SH-SY5Y (cell line): ENCODE data around the gene AGXT2.

Source experiments
- GATA2 ChIP-seq: IDR thresholded peaks from 2 replicates; pipeline ENCODE4 v1.6.1; 2011; ENCODE audit warnings: mild to moderate bottlenecking, low read depth, low read length
- GATA3 ChIP-seq: IDR thresholded peaks from 2 replicates; pipeline ENCODE4 v1.6.1; 2011; ENCODE audit warnings: low read depth, mild to moderate bottlenecking, low read length, moderate library complexity

The AGXT2 gene

DNA sequence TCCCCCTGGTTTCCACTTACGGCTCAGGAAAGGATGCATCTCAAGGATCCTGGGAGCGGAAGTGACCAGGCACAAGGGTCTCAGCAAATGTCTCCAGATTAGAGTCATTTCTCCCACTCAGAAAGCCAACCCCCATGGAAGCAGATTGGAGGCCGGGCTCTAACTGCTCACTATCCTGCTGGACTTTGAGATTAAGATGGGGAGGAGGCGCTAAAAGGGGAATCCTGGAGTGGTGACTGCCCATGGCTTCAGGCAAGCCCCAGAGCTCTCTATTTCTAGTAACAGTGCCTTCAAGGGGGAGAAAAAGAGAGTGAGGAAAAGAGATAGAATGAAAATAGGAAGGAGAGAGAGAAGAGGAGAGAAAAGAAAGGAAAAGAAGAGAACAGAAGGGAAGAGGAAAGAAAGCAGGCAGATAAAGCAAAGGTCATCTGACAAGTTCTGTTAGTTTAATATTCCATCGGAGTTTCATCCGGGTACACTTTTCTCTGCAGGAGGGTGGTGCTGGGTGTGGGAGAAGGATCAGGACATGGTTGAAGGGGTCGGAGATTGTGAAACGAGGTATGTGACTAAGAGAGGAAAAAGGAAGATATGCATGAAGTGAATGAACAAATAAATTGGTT, at the start of gene AGXT2:
AGXT2 (minus strand) TSS at position 165 of the 620 bp plus-strand sequence; CDS start at position 108, 57 bp downstream.
- TF ChIP-seq GATA3 (no peak), GATA2 (no peak)

DNA sequence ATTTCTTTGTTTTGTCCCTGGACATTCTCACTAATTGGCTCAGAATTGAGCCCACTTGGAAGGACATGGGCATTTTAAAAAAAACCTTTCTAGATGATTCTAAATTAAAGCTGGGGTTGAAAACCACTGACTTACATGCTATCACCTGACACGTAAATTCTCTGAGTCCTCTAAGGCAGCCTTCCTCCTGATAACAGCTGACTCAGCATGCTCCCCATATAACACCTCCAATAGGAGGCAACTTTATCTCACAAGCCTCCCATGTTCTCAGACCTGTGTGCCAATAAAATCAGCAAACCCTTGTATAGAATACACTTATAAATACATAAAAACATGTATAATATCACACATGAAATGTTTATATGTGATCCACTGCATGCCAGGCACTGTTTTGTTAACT, 49.2 kb upstream of the AGXT2 start:
- TF ChIP-seq GATA3, result no peak

GRCh38 chr5:35096216-35096615, 48.5 kb upstream of the AGXT2 start:
- TF ChIP-seq GATA2 (no peak), GATA3 (no peak)

GRCh38 chr5:35095366-35095765, 47.6 kb upstream of the AGXT2 start:
- TF ChIP-seq GATA3 (no peak), GATA2 (no peak)

DNA sequence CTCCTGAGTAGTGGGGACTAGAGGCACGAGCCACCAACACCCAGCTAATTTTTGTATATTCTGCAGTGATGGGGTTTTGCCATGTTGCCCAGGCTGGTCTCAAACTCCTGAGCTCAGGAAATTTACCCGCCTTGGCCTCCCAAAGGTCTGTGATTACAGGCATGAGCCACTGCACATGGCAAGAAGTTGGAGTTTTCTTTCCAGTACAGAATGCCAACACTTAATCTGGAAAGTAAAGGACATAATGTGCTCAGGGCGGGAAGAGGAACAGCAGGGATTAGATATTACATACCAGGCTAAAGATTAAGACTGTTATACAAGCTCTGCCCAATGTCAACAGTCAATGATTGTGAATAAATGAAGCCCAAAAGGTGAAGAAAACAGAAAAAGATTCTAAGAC, 47.2 kb upstream of the AGXT2 start:
- TF ChIP-seq GATA2, result no peak
- no peak for TF ChIP-seq GATA3

DNA sequence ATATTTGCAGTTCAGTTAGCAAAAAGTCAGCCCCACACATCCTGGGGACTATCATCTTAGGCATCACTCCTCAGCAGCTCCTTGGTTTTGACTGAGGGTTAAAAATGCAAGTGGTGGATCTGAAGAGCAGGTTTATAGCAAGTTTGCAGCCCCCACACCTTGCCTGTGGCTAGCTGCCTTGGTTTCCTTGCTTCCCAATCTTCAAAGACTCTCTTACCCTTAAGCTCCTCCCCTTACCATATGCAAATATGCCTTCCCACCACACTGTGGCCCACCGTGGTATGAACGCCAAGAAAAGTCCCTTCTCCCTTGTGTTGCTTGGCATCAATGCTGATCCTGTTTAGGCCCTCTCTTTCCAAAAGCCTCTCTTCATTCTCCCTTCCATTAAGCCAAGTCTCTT, 45.0 kb upstream of the AGXT2 start:
- TF ChIP-seq GATA3, result no peak
- no peak for TF ChIP-seq GATA2

DNA sequence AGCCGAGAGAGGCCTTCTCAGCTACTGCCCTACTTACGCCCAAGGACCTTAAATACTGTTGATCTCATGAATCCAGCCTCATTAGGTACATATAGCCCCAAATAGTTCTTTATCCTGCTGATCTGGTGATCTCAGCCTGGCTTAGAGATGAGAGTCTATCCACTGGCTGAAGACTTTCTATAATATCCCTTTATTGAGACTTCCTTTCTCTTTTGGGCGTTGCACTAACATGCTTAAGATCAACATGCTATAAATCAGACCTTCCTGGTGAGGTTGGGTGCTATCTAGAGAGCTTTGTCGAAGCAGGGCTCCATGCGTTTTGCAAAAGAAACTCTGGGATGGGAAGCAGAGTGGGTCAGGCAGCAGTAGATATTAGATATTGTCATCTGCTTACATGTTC, 44.0 kb upstream of the AGXT2 start:
- TF ChIP-seq GATA3 (no peak), GATA2 (no peak)

GRCh38 chr5:35089334-35090314, 41.9 kb upstream of the AGXT2 start:
- TF ChIP-seq GATA3 (no peak), GATA2 (no peak)

- TF ChIP-seq GATA2 (no peak), GATA3 (no peak)
Observed at GRCh38 chr5:35087991-35088390, 40.2 kb upstream of the AGXT2 start.

DNA sequence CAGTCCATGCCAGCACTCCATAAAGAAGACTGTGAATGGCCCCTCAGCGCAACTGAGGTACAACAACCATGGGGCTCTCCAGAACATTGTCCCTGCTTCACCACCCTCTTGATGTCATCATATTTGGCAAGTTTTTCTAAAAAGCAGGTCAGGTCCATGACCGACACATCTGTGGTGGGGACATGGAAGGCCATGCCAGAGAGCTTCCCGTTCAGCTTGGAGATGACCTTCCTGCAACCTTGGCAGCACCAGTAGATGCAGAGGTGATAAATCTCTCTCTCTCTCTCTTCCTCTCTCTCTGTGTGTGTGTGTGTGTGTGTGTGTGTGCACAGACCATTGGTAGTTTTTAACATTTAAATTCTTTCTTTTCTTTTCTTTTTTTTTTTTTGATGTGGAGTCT, 35.4 kb upstream of the AGXT2 start:
- no peak for TF ChIP-seq GATA2
- no peak for TF ChIP-seq GATA3

- no peak for TF ChIP-seq GATA3
- TF ChIP-seq GATA2, result no peak
Observed at GRCh38 chr5:35082530-35082929, 34.8 kb upstream of the AGXT2 start.

DNA sequence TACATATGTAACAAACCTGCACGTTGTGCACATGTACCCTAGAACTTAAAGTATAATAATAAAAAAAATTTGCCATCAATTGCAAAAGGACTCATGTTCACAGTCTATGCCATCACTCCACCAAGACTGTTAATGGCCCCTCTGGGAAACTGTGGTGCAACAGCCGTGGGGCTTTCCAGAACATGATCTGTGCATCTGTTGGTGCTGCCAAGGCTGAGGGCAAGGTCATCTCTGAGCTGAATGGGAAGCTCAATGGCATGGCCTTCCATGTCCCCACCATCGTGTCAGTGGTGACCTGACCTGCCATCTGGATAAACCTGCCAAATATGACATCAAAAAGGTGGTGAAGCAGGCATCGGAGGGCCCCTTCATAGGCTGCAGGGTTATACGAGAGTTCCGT, 33.4 kb upstream of the AGXT2 start:
- TF ChIP-seq GATA3 (no peak), GATA2 (no peak)

- TF ChIP-seq GATA2 (no peak), GATA3 (no peak)
Observed at GRCh38 chr5:35073160-35073559, 25.4 kb upstream of the AGXT2 start.

- no peak for TF ChIP-seq GATA2
- TF ChIP-seq GATA3, result no peak
Observed at GRCh38 chr5:35069188-35069587, 21.4 kb upstream of the AGXT2 start.

DNA sequence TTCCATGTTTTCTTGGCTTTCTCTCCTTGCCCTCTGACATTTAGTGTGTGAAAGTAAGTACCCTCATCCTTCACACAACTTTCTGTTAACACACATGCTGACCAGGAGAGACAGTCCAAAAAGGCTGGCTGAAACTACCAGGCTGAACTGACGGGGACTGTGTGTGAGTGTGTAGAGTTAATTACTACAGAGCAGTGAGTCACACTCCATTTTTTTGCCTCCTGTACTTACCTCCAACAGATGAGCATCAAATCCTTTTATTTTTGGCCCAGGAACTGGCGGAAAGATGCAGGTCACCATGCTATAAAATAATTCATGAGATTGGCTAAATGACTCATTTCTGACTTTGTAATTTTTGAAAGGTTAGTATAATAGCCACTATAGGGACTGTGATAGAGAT, 20.2 kb upstream of the AGXT2 start:
- TF ChIP-seq GATA2 (no peak), GATA3 (no peak)
